PC-3 (cell line): ENCODE results near the gene LRRC8C.

ENCODE experiments used
- CTCF ChIP-seq: fragments of 300-600 bp; sonication (generic); conservative IDR thresholded peaks from 2 replicates; pipeline ENCODE4 v1.5.1; 2017; ENCODE audit warnings: antibody characterized with exemption, low read depth, mild to moderate bottlenecking, low read length
- EZH2 ChIP-seq: fragments of 300-600 bp; sonication (generic); IDR thresholded peaks from one replicate; pipeline ENCODE4 v1.6.1; 2017; ENCODE audit warnings: antibody characterized with exemption, mild to moderate bottlenecking, low read length; ENCODE audit not compliant: unreplicated experiment

- no peak for TF ChIP-seq CTCF
- TF ChIP-seq EZH2: no peak
Measured at GRCh38 chr1:89660224-89661061, 27.5 kb downstream of the LRRC8C start.
